Measurements from ENCODE around the gene MRPL53.

Gene MRPL53

DNA sequence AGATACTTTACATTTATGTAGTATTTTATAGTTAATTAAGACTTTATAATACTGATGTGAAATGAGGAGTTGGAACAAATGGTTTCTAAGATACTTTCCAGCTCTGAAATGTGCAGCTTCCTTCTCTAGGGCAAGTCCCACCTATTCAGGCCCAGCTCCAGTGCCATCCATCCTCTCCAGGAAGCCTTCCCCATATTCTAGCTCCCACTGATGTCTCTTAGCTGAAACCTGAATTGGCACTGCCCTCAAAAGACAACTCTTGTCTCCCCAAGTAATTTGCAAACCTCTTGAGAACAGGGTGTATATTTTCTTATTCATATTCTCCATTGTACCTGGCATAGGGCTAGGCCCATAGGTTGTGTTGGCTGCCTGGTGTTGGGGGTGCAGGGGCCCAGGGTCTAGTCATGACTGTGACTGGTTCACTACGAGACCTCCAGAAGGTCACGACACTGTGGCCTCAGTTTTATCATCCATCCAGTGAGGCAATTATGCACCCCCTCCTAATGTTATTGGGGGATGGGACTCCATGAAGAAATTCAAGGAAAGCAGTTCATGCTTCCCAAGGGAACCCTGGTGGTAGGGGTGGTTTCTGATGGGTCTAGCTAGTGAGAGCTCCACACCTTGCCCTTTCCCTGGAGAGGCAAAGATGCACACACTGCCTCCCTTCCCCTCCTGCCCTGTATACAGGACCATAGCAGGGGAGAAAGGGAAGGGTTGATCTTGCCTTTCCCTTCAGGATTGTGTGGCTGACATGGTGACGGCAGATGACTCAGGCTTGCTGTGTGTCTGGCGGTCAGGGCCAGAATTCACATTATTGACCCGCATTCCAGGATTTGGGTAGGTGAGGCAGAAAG, 48.1 kb downstream of the MRPL53 start:
- DNase-seq: no peak

DNA sequence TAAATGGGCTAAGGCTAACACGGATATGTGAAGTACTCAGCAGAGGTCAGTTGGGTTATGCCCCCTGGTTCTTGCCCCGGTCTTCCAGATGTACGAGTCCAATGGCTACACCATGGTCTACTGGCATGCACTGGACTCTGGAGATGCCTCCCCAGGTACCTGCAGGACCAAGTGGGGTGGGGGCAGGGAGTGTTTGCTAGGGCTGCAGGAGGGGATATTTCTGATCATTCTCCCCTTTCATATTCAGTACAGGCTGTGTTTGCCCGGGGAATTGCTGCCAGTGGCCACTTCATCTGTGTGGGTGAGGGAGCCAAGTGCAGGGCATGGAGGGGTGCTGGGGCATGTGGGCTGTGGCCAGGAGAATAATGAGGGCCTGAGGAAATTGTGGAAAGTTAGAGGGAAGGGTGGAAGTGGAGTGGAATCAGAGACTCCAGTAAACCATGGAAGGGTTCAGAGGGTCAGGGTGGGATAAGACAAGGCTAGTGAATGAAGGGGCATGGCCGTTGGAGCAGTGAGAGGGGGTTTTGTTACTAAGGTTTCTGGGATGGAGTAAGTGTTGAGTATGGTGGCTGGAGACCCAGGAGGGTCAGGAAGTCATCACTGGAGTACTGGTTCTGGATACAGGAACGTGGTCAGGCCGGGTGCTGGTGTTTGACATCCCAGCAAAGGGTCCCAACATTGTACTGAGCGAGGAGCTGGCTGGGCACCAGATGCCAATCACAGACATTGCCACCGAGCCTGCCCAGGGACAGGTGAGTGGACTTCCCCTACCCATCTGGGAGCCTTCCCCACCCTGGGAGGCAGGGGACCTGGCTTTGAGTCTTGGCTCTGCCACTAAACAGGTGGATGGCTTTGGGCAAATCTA, 49.0 kb downstream of the MRPL53 start:
- no peak for DNase-seq

Data from activated CD8-positive, alpha-beta memory T cell treated with anti-CD3 and anti-CD28 coated beads for 24 hours (primary cell).